GM13976 (cell line): ENCODE measurements around the gene SLC16A6.
"Not testable (repeated sequence)": the region's sequence is repeated elsewhere in the genome, so short reads cannot be mapped to it uniquely, and the experiment has no call there.

Experiments used
- DNase-seq: peaks from one replicate; pipeline ENCODE4 v3.0.0; 2012; ENCODE audit warnings: low spot score
- CTCF ChIP-seq: IDR thresholded peaks from 2 replicates; pipeline ENCODE4 v1.5.1; 2012; ENCODE audit warnings: borderline replicate concordance, mild to moderate bottlenecking; ENCODE audit not compliant: insufficient read depth; ENCODE audit errors: extremely low read depth, missing control alignments, control extremely low read depth
- in situ Hi-C: fragments of 300-500 bp; cut with MboI; formaldehyde crosslinking; loops from one replicate; pipeline ENCODE4 v1.12.0; 2022; ENCODE audit warnings: low sequenced_read_pairs, mixed read lengths, inconsistent platforms; ENCODE audit not compliant: unreplicated experiment

Gene SLC16A6

GRCh38 chr17:68310152-68310551 lies 19.2 kb upstream of the SLC16A6 start:
- in situ Hi-C loops = no loop called here

GRCh38 chr17:68309066-68309670 lies 18.2 kb upstream of the SLC16A6 start:
- DNase-seq, in situ Hi-C loops: not testable (repeated sequence)

More at GRCh38 chr17:68310152-68310551, 19.2 kb upstream of the SLC16A6 start:
- DNase-seq = no peak
- no peak for TF ChIP-seq CTCF

GRCh38 chr17:68308486-68308885 lies 17.6 kb upstream of the SLC16A6 start:
- DNase-seq, in situ Hi-C loops: not testable (repeated sequence)

- no peak for TF ChIP-seq CTCF
- in situ Hi-C loops = no loop called here
- DNase-seq = no peak
Observed at GRCh38 chr17:68307443-68307842, 16.5 kb upstream of the SLC16A6 start.

- in situ Hi-C loops = no loop called here
- TF ChIP-seq CTCF = no peak
- DNase-seq = no peak
Observed at GRCh38 chr17:68306819-68307218, 15.9 kb upstream of the SLC16A6 start.

- in situ Hi-C loops = no loop called here
- no peak for TF ChIP-seq CTCF
- DNase-seq = no peak
Observed at GRCh38 chr17:68305142-68305541, 14.2 kb upstream of the SLC16A6 start.

- no peak for TF ChIP-seq CTCF
- in situ Hi-C loops = no loop called here
- no peak for DNase-seq
Observed at GRCh38 chr17:68304706-68305105, 13.8 kb upstream of the SLC16A6 start.

GRCh38 chr17:68302666-68303065 lies 11.7 kb upstream of the SLC16A6 start:
- no peak for TF ChIP-seq CTCF
- DNase-seq = no peak
- in situ Hi-C loops = no loop called here
